ENCODE data around the gene ABR. TPM values are rescaled to one million over a fixed set of nuclear protein-coding genes. Genes with fewer than 3 reads are reported as not detected.

The ABR gene
- total and polyA plus RNA-seq, 2 of the 13 experiments (the other 11 are each of a cell fraction or from before 2014, with no cell fraction given), result 12.4 to 40.4 TPM

GRCh38 chr17:979539-980405 is 200.0 kb downstream of the ABR start, which contains the start of gene NXN:
Gene NXN (minus strand): TSS chr17:979776.
- no peak within 1 kb of the TSS for H2AFZ ChIP-seq (ENCODE audit: low read length)
- intact Hi-C loops (cut with micrococcal nuclease; ENCODE audit: unreplicated experiment), result loop anchor here (2.0 to 5.0 kb wide), 2 partner anchors 42 to 185 kb away; no protein-coding TSS in a partner anchor
- peak within 1 kb of the TSS; percentile 86 for H3K4me2 ChIP-seq (ENCODE audit: low read depth, low read length)
- FAIRE-seq (no peak), DNase-seq (ENCODE audit: low spot score) (peak; percentile 47), ATAC-seq (peak; percentile 73)
- peaks cover 57% of the 10 kb centered on the region for H3K4me1 ChIP-seq (ENCODE audit: insufficient read depth, low read length)
- BruUV-seq (replicated peaks), result no TSS peak
- H3K36me3 ChIP-seq (replicated peaks in 1 of 2; ENCODE audit: control insufficient read depth in 1 of 2, insufficient read depth in 2 of 2, low read length in 2 of 2), result no peaks in the 10 kb centered on the region
- H3K9ac ChIP-seq (ENCODE audit: insufficient read depth, low read depth, low read length), result peak within 1 kb of the TSS; percentile 74
- ChIA-PET POLR2A (interaction anchor here (0.7 to 3.1 kb wide), 20 partner anchors 17 to 627 kb away, joined by 3 to 27 read pairs (median 5); partner anchors contain the start of genes GEMIN4, GLOD4, MRM3 and RPH3AL), CTCF (ENCODE audit: low intra/inter-chr PET ratio, low total read pairs) (interaction anchor here (2.2 to 2.4 kb wide), 2 partner anchors 100 to 185 kb away, joined by 10 to 13 read pairs; no protein-coding TSS in a partner anchor)
- H3K27ac ChIP-seq (ENCODE audit: extremely low read length, insufficient read depth, low read length), result peak within 1 kb of the TSS; percentile 71
- WGBS (ENCODE audit: low lambda C conversion rate), result under 1% methylated on average over 29 of the region's 94 CpGs
- peak within 1 kb of the TSS; percentile 67 to 85 (median 80) for H3K4me3 ChIP-seq (replicated peaks in 1 of 3; ENCODE audit: insufficient read depth in 1 of 3, low read depth in 2 of 3, low read length in 3 of 3)
- H3K79me2 ChIP-seq (ENCODE audit: insufficient read depth, low read length), result peaks cover 36% of the 10 kb centered on the region
- H4K20me1 ChIP-seq (ENCODE audit: insufficient read depth, low read length), result no peaks in the 10 kb centered on the region
- H3K9me3 ChIP-seq (ENCODE audit: low read length), result no peaks in the 10 kb centered on the region
- H3K27me3 ChIP-seq (ENCODE audit: control insufficient read depth in 1 of 2, insufficient read depth in 2 of 2, low read length in 2 of 2), result no peaks in the 10 kb centered on the region
- in situ Hi-C loops (cut with HindIII; ENCODE audit: extremely low pct_ligation_motif_present, low pct_unique_long_range_greater_than_20kb), result loop anchor here (5.0 kb wide), 2 partner anchors 97 to 197 kb away; partner anchors contain the start of genes GLOD4 and MRM3
- TF ChIP-seq ZNF687 (CRISPR knock-in tag; IDR thresholded peaks at IDR 0.05) (peak; percentile 58), NR1H2 (CRISPR knock-in tag; IDR thresholded peaks at IDR 0.05; ENCODE audit: borderline replicate concordance, low read depth) (no peak), HOXD1 (CRISPR knock-in tag; IDR thresholded peaks at IDR 0.05) (0 out of 2 replicates have a peak, but pooled peaks have one; percentile 25), HNRNPK (IDR thresholded peaks at IDR 0.05; ENCODE audit: low read depth, low read length, poor library complexity, severe bottlenecking) (peak; percentile 10), ZNF616 (CRISPR knock-in tag; IDR thresholded peaks at IDR 0.05; ENCODE audit: low read depth) (no peak), TRAFD1 (CRISPR knock-in tag; IDR thresholded peaks at IDR 0.05; ENCODE audit: borderline replicate concordance) (no peak), ZNF143 (CRISPR knock-in tag; IDR thresholded peaks at IDR 0.05) (no peak), DNMT1 (CRISPR knock-in tag; IDR thresholded peaks at IDR 0.05) (0 out of 2 replicates have a peak, but pooled peaks have one; percentile 36), ZNF350 (CRISPR knock-in tag; IDR thresholded peaks at IDR 0.05; ENCODE audit: borderline replicate concordance, low read depth) (peak; percentile 35; the same call in 1 of the 2 replicates), ZNF850 (CRISPR knock-in tag; conservative IDR thresholded peaks at IDR 0.05) (no peak), LCORL (IDR thresholded peaks at IDR 0.05) (no peak), LCORL (CRISPR knock-in tag; IDR thresholded peaks at IDR 0.05) (0 out of 2 replicates have a peak, but pooled peaks have one; percentile 2), GFI1 (CRISPR knock-in tag; IDR thresholded peaks at IDR 0.05; ENCODE audit: borderline replicate concordance) (no peak), MEIS2 (CRISPR knock-in tag; IDR thresholded peaks at IDR 0.05) (peak; percentile 49)
- TF ChIP-seq, protein P1, sequence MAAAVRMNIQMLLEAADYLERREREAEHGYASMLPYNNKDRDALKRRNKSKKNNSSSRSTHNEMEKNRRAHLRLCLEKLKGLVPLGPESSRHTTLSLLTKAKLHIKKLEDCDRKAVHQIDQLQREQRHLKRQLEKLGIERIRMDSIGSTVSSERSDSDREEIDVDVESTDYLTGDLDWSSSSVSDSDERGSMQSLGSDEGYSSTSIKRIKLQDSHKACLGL (CRISPR knock-in tag; IDR thresholded peaks at IDR 0.05), result peak; percentile 79; the same call in 1 of the 2 replicates
